IPS DF 4.7 (cell line): Measurements from ENCODE around the gene FAU.

Experiments
- DNase-seq: peaks from one replicate; pipeline ENCODE4 v3.0.0-alpha.2; 2013; ENCODE audit warnings: low spot score; ENCODE audit errors: extremely low read depth

Gene FAU

GRCh38 chr11:65083134-65083833, 38.6 kb downstream of the FAU start:
- no peak for DNase-seq

- DNase-seq, result no peak
Measured at GRCh38 chr11:65078786-65079342, 43.1 kb downstream of the FAU start.

- no peak for DNase-seq
Measured at GRCh38 chr11:65078151-65078550, 43.8 kb downstream of the FAU start.

GRCh38 chr11:65077451-65077850, 44.5 kb downstream of the FAU start:
- DNase-seq, result no peak

GRCh38 chr11:65072631-65072966, 49.3 kb downstream of the FAU start:
- no peak for DNase-seq

GRCh38 chr11:65071907-65072630, 49.9 kb downstream of the FAU start:
- DNase-seq, result no peak
